AG04449 (cell line): ENCODE results near the gene RPS6KL1.

ENCODE experiments used
- CTCF ChIA-PET: fragments of 350-600 bp; formaldehyde crosslinking; extraction: SDS; loops from one replicate; lab custom pipeline; 2021; ENCODE audit warnings: antibody characterized with exemption; lab: Yijun Ruan, JAX
- POLR2A ChIA-PET: fragments of 400-600, 350-600 bp; formaldehyde crosslinking; extraction: SDS; loops from one replicate; lab custom pipeline; 2020; ENCODE audit warnings: antibody characterized with exemption, inconsistent platforms; lab: Yijun Ruan, JAX
- DNase-seq: peaks from one replicate; pipeline ENCODE4 v3.0.0-alpha.2; 2010; ENCODE audit warnings: low read depth, low spot score
- H3K4me3 ChIP-seq: 2 replicates; pipeline ENCODE4 v1.5.1; 2011; ENCODE audit warnings: low read depth, mild to moderate bottlenecking, control low read depth, low read length
- CTCF ChIP-seq: IDR thresholded peaks from one replicate; pipeline ENCODE4 v1.5.1; 2011; ENCODE audit warnings: mild to moderate bottlenecking, moderate library complexity, low read length, control low read depth, inconsistent platforms; ENCODE audit not compliant: insufficient read depth; ENCODE audit errors: missing control alignments

Gene RPS6KL1

GRCh38 chr14:74918380-74918779 lies 4.7 kb downstream of the RPS6KL1 start:
- no peak for TF ChIP-seq CTCF
- CTCF ChIA-PET: interaction anchor here (1.0 to 6.9 kb wide), 7 partner anchors 11 to 309 kb away, joined by 3 to 79 read pairs (median 7); no protein-coding TSS in a partner anchor
- POLR2A ChIA-PET: no interaction called here
- no peak for DNase-seq
- no peak overlapping the region for H3K4me3 ChIP-seq

- TF ChIP-seq CTCF: no peak
- CTCF ChIA-PET: interaction anchor here (0.8 to 6.9 kb wide), 10 partner anchors 11 to 308 kb away, joined by 3 to 79 read pairs (median 5); no protein-coding TSS in a partner anchor
- H3K4me3 ChIP-seq: no peak overlapping the region
- DNase-seq: no peak
- POLR2A ChIA-PET: no interaction called here
These were observed 5.4 kb downstream of the RPS6KL1 start for GRCh38 chr14:74917646-74918081.

- DNase-seq: no peak
- no peak overlapping the region for H3K4me3 ChIP-seq
- CTCF ChIA-PET: interaction anchor here (0.8 to 6.9 kb wide), 11 partner anchors 9 to 308 kb away, joined by 3 to 79 read pairs (median 5); no protein-coding TSS in a partner anchor
- TF ChIP-seq CTCF: no peak
- POLR2A ChIA-PET: no interaction called here
These were observed 5.9 kb downstream of the RPS6KL1 start for GRCh38 chr14:74917178-74917543.

- no peak overlapping the region for H3K4me3 ChIP-seq
- TF ChIP-seq CTCF: no peak
- CTCF ChIA-PET: interaction anchor here (1.5 to 6.9 kb wide), 3 partner anchors 9 to 173 kb away, joined by 4 to 79 read pairs (median 61); no protein-coding TSS in a partner anchor
- no peak for DNase-seq
- POLR2A ChIA-PET: no interaction called here
These were observed 7.2 kb downstream of the RPS6KL1 start for GRCh38 chr14:74915826-74916225.

GRCh38 chr14:74915426-74915825 lies 7.6 kb downstream of the RPS6KL1 start:
- H3K4me3 ChIP-seq: no peak overlapping the region
- ChIA-PET CTCF (interaction anchor here (1.5 to 6.9 kb wide), 3 partner anchors 8 to 173 kb away, joined by 4 to 79 read pairs (median 61); no protein-coding TSS in a partner anchor), POLR2A (no interaction called here)
- DNase-seq: no peak
- TF ChIP-seq CTCF: no peak

GRCh38 chr14:74913986-74914573 lies 9.0 kb downstream of the RPS6KL1 start:
- TF ChIP-seq CTCF: peak; percentile 95
- ChIA-PET POLR2A (no interaction called here), CTCF (interaction anchor here (5.0 kb wide), 1 partner anchor 174 kb away, joined by 79 read pairs; no protein-coding TSS in a partner anchor)
- H3K4me3 ChIP-seq: no peak overlapping the region
- DNase-seq: no peak
